Activated CD4-positive, alpha-beta T cell treated with anti-CD3 and anti-CD28 coated beads for 24 hours (primary cell): ENCODE measurements around the gene SLC1A2.

Experiments
- DNase-seq, 2 donors: peaks; one replicate each; pipeline ENCODE4 v3.0.0-alpha.2; 2020; ENCODE audit warnings: low read depth in 2 of 2

The SLC1A2 gene

GRCh38 chr11:35376613-35377012 is 42.7 kb downstream of the SLC1A2 start:
- DNase-seq, result no peak

- DNase-seq, result no peak
Measured at GRCh38 chr11:35376118-35376510, 43.2 kb downstream of the SLC1A2 start.

DNA sequence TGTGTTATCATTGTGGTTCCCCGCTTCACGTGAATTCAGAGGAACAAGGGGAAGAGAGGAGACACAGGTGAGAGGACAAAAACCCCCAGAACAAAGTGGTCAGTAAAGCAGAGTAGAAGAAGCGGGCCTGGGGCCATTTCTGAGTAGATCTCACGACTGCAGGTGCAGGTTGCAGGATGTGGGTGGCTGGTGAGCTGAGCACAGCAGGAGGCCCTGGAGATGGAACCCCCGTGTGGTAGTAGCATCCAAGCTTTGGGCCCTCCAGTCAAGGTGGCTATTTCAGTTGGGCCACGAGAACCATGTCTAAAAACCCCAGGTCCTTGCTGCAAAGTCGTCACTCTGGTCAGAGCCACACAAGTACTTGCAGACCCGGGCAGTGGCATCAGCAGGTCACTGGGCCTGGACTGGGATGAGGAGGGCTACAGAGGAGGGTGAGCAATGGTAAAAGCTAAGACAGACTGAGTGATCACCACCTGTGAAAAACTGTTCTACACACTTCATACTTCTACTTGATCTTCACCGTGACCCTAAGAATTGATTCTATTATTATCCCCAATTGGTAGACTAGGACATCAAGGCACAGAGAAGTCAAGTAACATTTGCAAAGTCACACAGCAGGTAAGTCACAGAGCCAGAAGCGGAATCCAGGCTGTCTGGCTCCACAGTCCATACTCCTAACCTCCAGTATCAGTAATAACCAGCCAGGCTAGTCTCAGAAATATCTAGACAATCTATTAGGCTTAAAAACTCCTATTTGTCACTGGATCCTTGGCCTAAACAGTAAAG is 43.8 kb downstream of the SLC1A2 start:
- DNase-seq, result no peak

DNA sequence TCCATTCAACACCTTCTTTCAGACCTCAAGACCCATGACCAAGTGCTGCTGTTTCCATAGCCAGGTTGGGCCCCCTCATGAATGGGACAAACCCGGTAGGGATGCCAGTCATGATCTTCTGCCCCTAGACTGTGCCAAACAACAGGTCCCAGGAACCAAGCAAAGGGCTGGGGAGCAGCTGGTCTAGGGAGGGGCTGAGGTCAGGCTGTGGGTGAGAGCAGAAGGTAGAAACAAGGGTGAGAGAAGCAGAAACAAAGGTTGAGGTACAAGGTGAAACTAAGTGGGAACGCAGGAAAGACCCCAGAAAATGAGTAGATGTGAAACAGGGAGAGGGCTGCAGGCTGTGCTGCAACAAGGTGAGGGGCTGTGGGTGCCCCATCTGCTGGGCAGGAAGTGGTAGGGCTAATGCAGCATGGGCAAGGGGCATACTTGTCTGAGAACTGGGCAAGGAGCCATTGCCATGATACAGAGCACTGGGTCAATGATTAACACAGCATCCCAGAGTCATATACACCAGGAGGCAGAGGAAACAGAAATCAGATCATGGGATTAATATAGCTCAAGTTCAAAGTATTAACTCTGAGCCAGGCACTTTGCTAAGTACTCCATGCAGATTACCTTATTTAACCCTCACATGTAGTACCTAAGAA is 45.9 kb downstream of the SLC1A2 start:
- no peak for DNase-seq

- DNase-seq, result no peak
Measured at GRCh38 chr11:35372565-35373283, 46.6 kb downstream of the SLC1A2 start.

DNA sequence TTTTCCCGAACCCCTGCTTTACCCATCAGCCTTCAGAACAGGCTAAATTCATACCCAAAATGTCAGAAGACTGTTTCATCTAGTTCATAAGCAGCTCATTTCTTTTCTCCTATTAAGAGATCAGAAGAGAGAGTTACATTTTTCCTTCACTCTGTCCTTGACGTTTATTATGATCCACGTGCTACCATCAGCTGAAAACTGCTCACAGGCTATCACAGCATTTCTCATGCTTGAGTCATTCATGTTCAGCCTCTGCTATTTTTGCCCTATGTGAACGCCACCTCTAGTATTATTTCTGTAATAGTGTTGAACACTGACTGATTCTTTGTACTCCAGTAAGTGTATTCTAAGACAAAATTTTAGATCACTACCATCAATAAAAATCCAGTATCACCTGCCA is 51.9 kb downstream of the SLC1A2 start:
- no peak for DNase-seq

GRCh38 chr11:35366798-35367197 is 52.6 kb downstream of the SLC1A2 start:
- DNase-seq, result no peak

GRCh38 chr11:35365961-35366360 is 53.4 kb downstream of the SLC1A2 start:
- no peak for DNase-seq

DNA sequence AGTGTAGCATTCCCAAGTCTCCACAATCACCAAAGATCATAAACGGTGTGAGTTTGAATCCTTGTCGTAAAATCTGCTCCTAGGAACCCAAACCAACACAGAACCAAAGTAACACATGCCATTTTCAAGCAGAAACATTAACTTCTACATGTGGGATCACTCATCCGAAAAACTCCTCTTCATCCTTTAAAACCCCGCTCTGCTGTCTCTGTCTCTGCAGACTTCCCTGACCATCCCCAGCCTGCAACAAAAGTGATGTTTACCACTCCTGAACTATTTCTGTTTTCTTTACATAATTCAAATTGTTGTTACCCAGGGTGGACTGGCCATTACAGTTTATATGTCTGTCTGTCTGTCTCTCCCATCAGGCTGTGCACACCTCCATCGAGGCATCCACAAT is 54.0 kb downstream of the SLC1A2 start:
- DNase-seq, result no peak

- DNase-seq, result no peak
Measured at GRCh38 chr11:35363854-35364780, 55.2 kb downstream of the SLC1A2 start.

DNA sequence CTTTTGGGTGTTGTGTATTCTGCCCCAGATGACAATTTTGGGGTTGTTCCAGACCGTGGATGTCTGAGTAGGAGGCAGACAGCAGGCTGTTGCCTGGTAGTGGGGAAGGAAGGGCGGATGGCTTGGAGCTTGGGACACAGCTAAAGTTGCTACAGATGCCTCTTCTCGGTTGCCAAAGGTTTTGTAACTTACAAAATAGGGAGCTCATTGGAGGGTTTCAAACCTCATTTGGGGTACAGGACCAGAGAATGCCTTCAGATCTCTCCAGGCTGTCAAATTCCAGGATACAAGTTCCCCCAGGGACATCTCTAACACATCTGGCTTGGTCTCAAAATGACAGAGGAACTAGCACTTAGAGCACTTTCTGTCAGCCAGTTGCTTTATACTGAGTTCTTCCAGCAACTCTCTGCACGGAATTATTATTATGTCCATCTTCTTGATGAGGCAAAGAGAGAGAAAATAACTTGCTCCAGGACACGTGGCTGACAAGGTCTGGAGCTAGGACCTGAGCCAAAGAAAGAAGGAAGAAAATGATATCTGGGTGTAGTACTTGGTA is 56.0 kb downstream of the SLC1A2 start:
- DNase-seq, result no peak

DNA sequence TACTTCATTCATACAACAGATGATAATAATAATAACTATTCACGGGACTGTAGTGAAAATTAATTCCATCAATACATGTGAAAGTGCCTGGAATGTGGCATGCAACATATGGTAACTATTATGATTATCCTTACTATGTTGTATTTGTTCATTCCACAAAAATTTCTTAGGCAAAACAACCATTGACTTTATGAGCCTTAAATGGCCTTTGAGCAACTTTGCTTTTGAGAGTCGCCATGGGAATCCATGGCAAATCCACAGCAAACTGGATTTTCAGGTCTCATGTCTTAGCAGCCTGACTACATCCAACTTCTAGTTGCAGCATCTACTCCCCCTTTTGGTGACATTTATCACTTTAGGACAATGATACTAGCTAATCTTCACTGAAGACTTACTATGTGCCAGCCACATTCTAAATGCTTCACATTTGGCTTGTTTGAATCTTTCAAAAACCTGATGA is 56.8 kb downstream of the SLC1A2 start:
- no peak for DNase-seq

- DNase-seq, result no peak
Measured at GRCh38 chr11:35360055-35360530, 59.3 kb downstream of the SLC1A2 start.

GRCh38 chr11:35359321-35360054 is 59.9 kb downstream of the SLC1A2 start:
- DNase-seq, result no peak

GRCh38 chr11:35358391-35358790 is 61.0 kb downstream of the SLC1A2 start:
- DNase-seq, result no peak

DNA sequence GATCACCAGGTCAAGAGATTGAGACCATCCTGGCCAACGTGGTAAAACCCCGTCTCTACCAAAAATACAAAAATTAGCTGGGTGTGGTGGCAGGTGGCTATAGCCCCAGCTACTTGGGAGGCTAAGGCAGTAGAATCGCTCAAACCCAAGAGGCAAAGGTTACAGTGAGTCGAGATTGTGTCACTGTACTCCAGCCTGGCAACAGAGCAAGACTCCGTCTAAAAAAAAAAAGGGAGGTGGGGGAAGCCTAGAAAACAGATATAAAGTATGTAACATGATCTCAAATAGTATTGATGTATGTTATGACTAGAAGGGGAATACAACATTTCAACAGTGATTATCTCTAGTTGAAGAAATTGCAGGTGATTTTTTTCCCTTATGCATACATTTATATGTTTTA is 61.4 kb downstream of the SLC1A2 start:
- DNase-seq, result no peak

GRCh38 chr11:35355102-35355749 is 64.1 kb downstream of the SLC1A2 start:
- DNase-seq, result no peak

DNA sequence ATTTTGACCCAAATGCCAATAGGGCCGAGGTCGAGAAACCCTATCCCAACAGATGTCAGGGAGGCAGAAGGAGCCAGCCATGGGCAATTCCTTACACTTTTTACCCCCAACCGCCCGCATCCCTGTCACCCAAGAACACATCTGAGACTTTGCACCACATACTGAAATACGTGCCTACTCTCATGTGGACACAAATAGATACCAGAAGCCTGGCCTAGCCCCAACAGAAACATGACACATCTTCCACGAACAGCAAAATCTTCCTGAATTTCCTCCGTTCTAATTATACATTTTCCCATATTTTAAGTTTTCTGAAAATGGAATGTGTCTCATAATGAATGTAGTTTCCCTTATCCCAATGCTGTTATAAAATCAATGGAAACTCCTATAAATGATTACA is 64.7 kb downstream of the SLC1A2 start:
- no peak for DNase-seq

- DNase-seq, result no peak
Measured at GRCh38 chr11:35352077-35352888, 67.1 kb downstream of the SLC1A2 start.
